MM.1S (cell line): ENCODE data around the gene PDE12.

Experiments used
- DNase-seq: peaks from one replicate; pipeline ENCODE4 v3.0.0-alpha.2; 2015
- H2AFZ ChIP-seq: fragments of 300-600 bp; sonication (generic); 2 replicates; pipeline ENCODE4 v1.6.0; 2016; ENCODE audit warnings: antibody characterized with exemption, low read length
- H3F3A ChIP-seq: fragments of 300-600 bp; sonication (generic); 2 replicates; pipeline ENCODE4 v1.6.1; 2016; ENCODE audit warnings: mild to moderate bottlenecking, antibody characterized with exemption, low read length, moderate library complexity, mixed read lengths; ENCODE audit not compliant: insufficient read depth
- H3K27ac ChIP-seq: fragments of 300-600 bp; sonication (generic); 2 replicates; pipeline ENCODE4 v1.5.1; 2016; ENCODE audit warnings: mild to moderate bottlenecking, low read length
- H3K27me3 ChIP-seq: fragments of 300-600 bp; sonication (generic); replicated peaks from 2 replicates; pipeline ENCODE4 v1.6.0; 2016; ENCODE audit warnings: low read length; ENCODE audit not compliant: insufficient read depth
- H3K36me3 ChIP-seq: fragments of 300-600 bp; sonication (generic); replicated peaks from 2 replicates; pipeline ENCODE4 v1.6.1; 2016; ENCODE audit warnings: mild to moderate bottlenecking, low read length, mixed read lengths; ENCODE audit not compliant: insufficient read depth
- H3K4me1 ChIP-seq: fragments of 300-600 bp; sonication (generic); 2 replicates; pipeline ENCODE4 v1.6.1; 2016; ENCODE audit warnings: low read length, mixed read lengths
- H3K4me2 ChIP-seq: fragments of 300-600 bp; sonication (generic); 2 replicates; pipeline ENCODE4 v1.6.0; 2016; ENCODE audit warnings: low read depth, low read length
- H3K4me3 ChIP-seq: fragments of 300-600 bp; sonication (generic); 2 replicates; pipeline ENCODE4 v1.5.1; 2016; ENCODE audit warnings: low read length, mixed read lengths
- H3K79me2 ChIP-seq: fragments of 300-600 bp; sonication (generic); 2 replicates; pipeline ENCODE4 v1.6.1; 2016; ENCODE audit warnings: mixed run types, low read length, mixed read lengths
- H3K9ac ChIP-seq: fragments of 300-600 bp; sonication (generic); 2 replicates; pipeline ENCODE4 v1.6.1; 2016; ENCODE audit warnings: low read length, mixed read lengths
- H3K9me2 ChIP-seq: fragments of 300-600 bp; sonication (generic); replicated peaks from 2 replicates; pipeline ENCODE4 v1.6.1; 2016; ENCODE audit warnings: mild to moderate bottlenecking, low read length, mixed read lengths; ENCODE audit not compliant: insufficient read depth
- H3K9me3 ChIP-seq: fragments of 300-600 bp; sonication (generic); replicated peaks from 2 replicates; pipeline ENCODE4 v1.6.1; 2016; ENCODE audit warnings: mild to moderate bottlenecking, low read length, mixed read lengths; ENCODE audit not compliant: insufficient read depth
- H4K20me1 ChIP-seq: fragments of 300-600 bp; sonication (generic); 2 replicates; pipeline ENCODE4 v1.6.1; 2016; ENCODE audit warnings: mild to moderate bottlenecking, low read length, moderate library complexity, mixed read lengths; ENCODE audit not compliant: insufficient read depth
- EZH2 ChIP-seq: fragments of 300-600 bp; sonication (generic); optimal IDR thresholded peaks from 2 replicates; pipeline ENCODE3; 2017; ENCODE audit warnings: low read depth, mild to moderate bottlenecking, antibody characterized with exemption, low read length, mixed read lengths
- EZH2phosphoT487 ChIP-seq: fragments of 300-600 bp; sonication (generic); IDR thresholded peaks from 2 replicates; pipeline ENCODE4 v1.6.1; 2018; ENCODE audit warnings: antibody characterized with exemption, low read length
- TF ChIP-seq, protein P1 (sequence below): fragments of 300-600 bp; sonication (generic); IDR thresholded peaks from 2 replicates; pipeline ENCODE4 v1.5.1; 2016; ENCODE audit warnings: antibody characterized with exemption, low read length, mixed read lengths

Gene PDE12

DNA sequence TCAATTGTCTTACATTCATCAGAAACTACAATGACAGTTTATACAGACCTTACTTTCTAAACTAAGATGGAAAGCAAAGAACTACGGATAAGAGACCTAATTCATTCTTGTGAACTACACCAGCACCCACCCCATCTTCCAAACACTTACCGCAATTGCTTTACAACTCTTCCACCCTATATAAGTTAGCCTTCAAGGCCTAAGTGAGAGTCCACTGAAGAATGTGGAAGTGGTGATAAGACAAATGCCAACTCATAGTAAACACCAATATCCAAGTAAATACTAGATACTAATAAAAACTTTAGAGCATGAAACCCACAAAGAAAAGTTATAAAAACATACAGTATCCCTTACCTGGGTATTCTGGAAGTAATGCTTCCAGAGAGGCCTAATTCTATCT is 27.5 kb downstream of the PDE12 start:
- Histone ChIP-seq H3K9me2 (no peaks in the 10 kb centered on the region), H3K27me3 (no peaks in the 10 kb centered on the region), H2AFZ (no peak overlapping the region), H3K9me3 (no peaks in the 10 kb centered on the region), H3K4me1 (0 out of 2 replicates have a peak, but pooled peaks cover 4% of the 10 kb centered on the region), H3K79me2 (peaks cover 98% of the 10 kb centered on the region), H3F3A (no peaks in the 10 kb centered on the region), H3K36me3 (no peaks in the 10 kb centered on the region; the same call in none of the 2 replicates), H3K4me3 (no peak overlapping the region), H3K9ac (no peak overlapping the region), H4K20me1 (peaks cover 19% of the 10 kb centered on the region; the same call in 1 of the 2 replicates), H3K4me2 (no peak overlapping the region), H3K27ac (no peak overlapping the region)
- no peak for DNase-seq
- TF ChIP-seq EZH2 (no peak), EZH2phosphoT487 (no peak)
- TF ChIP-seq, protein P1, sequence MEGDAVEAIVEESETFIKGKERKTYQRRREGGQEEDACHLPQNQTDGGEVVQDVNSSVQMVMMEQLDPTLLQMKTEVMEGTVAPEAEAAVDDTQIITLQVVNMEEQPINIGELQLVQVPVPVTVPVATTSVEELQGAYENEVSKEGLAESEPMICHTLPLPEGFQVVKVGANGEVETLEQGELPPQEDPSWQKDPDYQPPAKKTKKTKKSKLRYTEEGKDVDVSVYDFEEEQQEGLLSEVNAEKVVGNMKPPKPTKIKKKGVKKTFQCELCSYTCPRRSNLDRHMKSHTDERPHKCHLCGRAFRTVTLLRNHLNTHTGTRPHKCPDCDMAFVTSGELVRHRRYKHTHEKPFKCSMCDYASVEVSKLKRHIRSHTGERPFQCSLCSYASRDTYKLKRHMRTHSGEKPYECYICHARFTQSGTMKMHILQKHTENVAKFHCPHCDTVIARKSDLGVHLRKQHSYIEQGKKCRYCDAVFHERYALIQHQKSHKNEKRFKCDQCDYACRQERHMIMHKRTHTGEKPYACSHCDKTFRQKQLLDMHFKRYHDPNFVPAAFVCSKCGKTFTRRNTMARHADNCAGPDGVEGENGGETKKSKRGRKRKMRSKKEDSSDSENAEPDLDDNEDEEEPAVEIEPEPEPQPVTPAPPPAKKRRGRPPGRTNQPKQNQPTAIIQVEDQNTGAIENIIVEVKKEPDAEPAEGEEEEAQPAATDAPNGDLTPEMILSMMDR, result no peak

DNA sequence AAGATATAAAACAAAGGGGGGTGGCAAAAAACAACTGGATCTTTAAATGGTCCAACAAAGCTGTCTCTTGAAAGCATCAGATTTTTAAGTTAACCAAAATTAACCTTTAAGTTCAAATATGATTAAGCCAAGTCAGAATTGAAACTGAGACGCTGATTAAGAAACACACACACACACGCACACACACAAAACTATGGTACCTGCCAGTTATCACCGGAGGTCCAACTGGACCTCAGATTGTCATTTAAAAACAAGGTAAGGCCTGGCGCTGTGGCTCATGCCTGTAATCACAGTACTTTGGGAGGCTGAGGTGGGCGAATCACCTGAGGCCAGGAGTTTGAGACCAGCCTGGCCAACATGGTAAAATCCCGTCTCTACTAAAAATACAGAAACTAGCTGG is 30.7 kb downstream of the PDE12 start:
- Histone ChIP-seq H3K9me3 (no peaks in the 10 kb centered on the region), H3K27me3 (no peaks in the 10 kb centered on the region), H3K4me2 (no peak overlapping the region), H3F3A (no peaks in the 10 kb centered on the region), H3K4me3 (no peak overlapping the region), H3K4me1 (0 out of 2 replicates have a peak, but pooled peaks cover 4% of the 10 kb centered on the region), H3K9ac (no peak overlapping the region), H3K27ac (no peak overlapping the region), H3K79me2 (peaks cover 97% of the 10 kb centered on the region), H3K36me3 (no peaks in the 10 kb centered on the region; the same call in none of the 2 replicates), H3K9me2 (no peaks in the 10 kb centered on the region), H4K20me1 (peaks cover 19% of the 10 kb centered on the region; the same call in 1 of the 2 replicates), H2AFZ (no peak overlapping the region)
- TF ChIP-seq EZH2 (no peak), EZH2phosphoT487 (no peak)
- TF ChIP-seq, protein P1, result no peak
- no peak for DNase-seq

DNA sequence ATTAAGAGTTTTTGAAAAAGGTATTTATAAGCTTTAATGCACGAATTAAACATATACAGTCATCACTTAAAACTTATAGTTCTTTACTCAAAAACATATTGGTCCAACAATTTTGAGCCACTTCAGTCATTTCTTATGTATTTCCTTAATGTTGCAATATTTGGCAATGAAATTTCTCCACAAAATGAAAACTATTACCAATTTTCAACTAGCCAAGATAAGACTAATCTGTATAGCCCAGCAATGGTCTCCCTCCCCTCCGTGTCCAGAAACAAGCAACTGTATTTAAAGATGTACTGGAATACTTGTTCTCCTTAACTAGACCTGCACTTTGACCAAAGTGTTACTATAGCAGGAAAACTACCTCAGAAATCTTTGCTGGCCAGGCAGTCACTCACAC is 31.8 kb downstream of the PDE12 start:
- Histone ChIP-seq H2AFZ (no peak overlapping the region), H3K9me2 (no peaks in the 10 kb centered on the region), H4K20me1 (peaks cover 22% of the 10 kb centered on the region), H3F3A (no peaks in the 10 kb centered on the region), H3K36me3 (no peaks in the 10 kb centered on the region; the same call in none of the 2 replicates), H3K4me2 (no peak overlapping the region), H3K4me1 (0 out of 2 replicates have a peak, but pooled peaks cover 4% of the 10 kb centered on the region), H3K4me3 (no peak overlapping the region), H3K79me2 (peaks cover 97% of the 10 kb centered on the region), H3K27me3 (no peaks in the 10 kb centered on the region), H3K9me3 (no peaks in the 10 kb centered on the region), H3K9ac (no peak overlapping the region), H3K27ac (no peak overlapping the region)
- no peak for DNase-seq
- TF ChIP-seq EZH2phosphoT487 (no peak), EZH2 (no peak)
- TF ChIP-seq, protein P1, result no peak
